Right lobe of liver (tissue), 6 donors: ENCODE data around the gene FMN2. TPM values are rescaled to one million over a fixed set of nuclear protein-coding genes. Genes with fewer than 3 reads are reported as not detected.
A peak's percentile ranks its signal among the peaks of the same experiment; 100 is the strongest.

Source experiments
- ATAC-seq, 4 donors: fragments of 200-7000 bp; cut with Tn5 transposase; one replicate each; pipeline ENCODE4 v1.9.1; 2020; ENCODE audit warnings: mild to moderate bottlenecking in 4 of 4, moderate library complexity in 4 of 4
- DNase-seq, 3 donors: peaks; one replicate each; pipeline ENCODE4 v3.0.0-alpha.2; 2020
- H3K27ac ChIP-seq, 3 donors: fragments of 200-600 bp; one replicate each; pipeline ENCODE4 v1.8.0; 2022
- H3K27me3 ChIP-seq, 2 donors: fragments of 200-600 bp; one replicate each; pipeline ENCODE4 v1.8.0; 2022
- H3K36me3 ChIP-seq, 4 donors: fragments of 200-600 bp; sonication (generic) in 1 of 4; one replicate each; pipeline versions ENCODE4 v1.5.1 to v1.8.0; 2017 to 2022; ENCODE audit warnings: control low read depth in 1 of 4
- H3K4me1 ChIP-seq, 4 donors: fragments of 200-600 bp; sonication (generic) in 1 of 4; one replicate each; pipeline versions ENCODE4 v1.5.1 to v1.8.0; 2017 to 2022; ENCODE audit warnings: control low read depth in 1 of 4
- H3K4me3 ChIP-seq, 3 donors: fragments of 200-600 bp; one replicate each; pipeline ENCODE4 v1.8.0; 2022
- H3K9me3 ChIP-seq, 4 donors: fragments of 200-600 bp; sonication (generic) in 1 of 4; one replicate each; pipeline versions ENCODE4 v1.5.1 to v1.8.0; 2017 to 2022; ENCODE audit warnings: control low read depth in 1 of 4
- CTCF ChIP-seq, 4 donors: fragments of 200-600 bp in 3 of 4; fragments of 450-650 bp in 1 of 4; IDR thresholded peaks; one replicate each; pipeline versions ENCODE4 v1.5.1 to v1.8.0; 2016 to 2022; ENCODE audit warnings: antibody characterized with exemption in 4 of 4, mild to moderate bottlenecking in 2 of 4
- POLR2A ChIP-seq: fragments of 450-650 bp; IDR thresholded peaks from one replicate; pipeline ENCODE4 v1.6.1; 2017; ENCODE audit warnings: antibody characterized with exemption, mild to moderate bottlenecking
- WGBS: methylation state at CpG from one replicate; pipeline ENCODE4 v1.1.6; 2018; ENCODE audit warnings: low coverage, low lambda C conversion rate; ENCODE audit not compliant: insufficient coverage; ENCODE audit errors: missing lambda C conversion rate; 5-methylcytosine and 5-hydroxymethylcytosine counted together
- intact Hi-C, 2 donors: fragments of 100-400 bp; cut with DNase I; formaldehyde crosslinking; loops; one replicate each; pipeline versions ENCODE4 v1.11.2 to v1.14.1; 2022
- total RNA-seq, 6 experiments: library from RNA; depleted of rRNA in 2 of 6; stranded (reverse); fragments of >200 nt in 2 of 6; fragmentation: NEBNext Ultra II Directional in 3 of 6; extraction: Animal tissue kit (Norgen Biotek cat#: 25700) in 3 of 6; gene quantifications; one replicate each; pipeline versions ENCODE4 v1.1.0 to v1.2.4, GENCODE V29; 2016 to 2023
- donor health status: DM: no; HTN: yes; CAD: no.
- donor health status: DM: no; HTN: no; CAD: no.
- donor health status: DM: no; HTN: no; CAD: no.
- donor health status: DM: no; HTN: yes; CAD: no.
- donor health status: DM: no; HTN: yes; CAD: no.

The FMN2 gene
- total RNA-seq, 6 experiments from 2014 or later, result 0.12 TPM; not detected in 5

- Histone ChIP-seq H3K9me3 (no peaks in the 10 kb centered on the region), H3K27me3 (no peaks in the 10 kb centered on the region), H3K4me1 (no peaks in the 10 kb centered on the region), H3K27ac (no peak overlapping the region), H3K36me3 (no peaks in the 10 kb centered on the region), H3K4me3 (no peak overlapping the region)
- DNase-seq, result no peak
- no peak for ATAC-seq
- TF ChIP-seq POLR2A, result no peak
- TF ChIP-seq CTCF (IDR thresholded peaks at IDR 0.05), result no peak
- intact Hi-C loops, result no loop called here
- 86% methylated on average over 2 of the region's 2 CpGs for WGBS
Measured at GRCh38 chr1:240295811-240296210, 204.1 kb downstream of the FMN2 start.

- DNase-seq (no peak), ATAC-seq (no peak)
- Histone ChIP-seq H3K36me3 (no peaks in the 10 kb centered on the region), H3K9me3 (no peaks in the 10 kb centered on the region), H3K4me3 (no peak overlapping the region), H3K27ac (no peak overlapping the region), H3K27me3 (no peaks in the 10 kb centered on the region), H3K4me1 (no peaks in the 10 kb centered on the region)
- intact Hi-C loops, result no loop called here
- 46% methylated on average over 2 of the region's 5 CpGs for WGBS
- TF ChIP-seq CTCF (IDR thresholded peaks at IDR 0.05) (no peak), POLR2A (no peak)
Measured at GRCh38 chr1:240304466-240304865, 212.8 kb downstream of the FMN2 start.

DNA sequence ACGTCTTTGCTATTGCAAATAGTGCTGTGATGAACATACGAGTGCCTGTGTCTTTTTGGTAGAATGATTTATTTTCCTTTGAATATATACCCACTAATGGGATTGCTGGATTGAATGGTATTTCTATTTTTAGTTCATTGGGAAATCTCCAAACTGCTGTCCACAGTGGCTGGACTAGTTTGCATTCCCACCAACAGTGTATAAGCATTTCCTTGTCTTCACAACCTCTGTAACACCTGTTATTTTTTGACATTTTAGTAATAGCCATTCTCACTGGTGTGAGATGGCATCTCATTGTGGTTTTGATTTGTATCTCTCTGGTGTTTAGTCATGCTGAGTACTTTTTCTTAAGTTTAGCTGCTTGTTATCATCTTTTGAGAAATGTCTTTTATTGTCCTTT, 215.0 kb downstream of the FMN2 start:
- DNase-seq (no peak), ATAC-seq (no peak)
- Histone ChIP-seq H3K27ac (no peak overlapping the region), H3K9me3 (no peaks in the 10 kb centered on the region), H3K4me1 (peaks cover 0 to 9% (median 0%) of the 10 kb centered on the region in 4 donors), H3K36me3 (no peaks in the 10 kb centered on the region), H3K27me3 (no peaks in the 10 kb centered on the region), H3K4me3 (no peak overlapping the region)
- intact Hi-C loops, result no loop called here
- 67% methylated on average over 2 of the region's 2 CpGs for WGBS
- TF ChIP-seq CTCF (IDR thresholded peaks at IDR 0.05), result no peak
- no peak for TF ChIP-seq POLR2A

- ATAC-seq (no peak), DNase-seq (no peak)
- Histone ChIP-seq H3K4me3 (no peak overlapping the region), H3K4me1 (peaks cover 0 to 9% (median 0%) of the 10 kb centered on the region in 4 donors), H3K27ac (no peak overlapping the region), H3K9me3 (no peaks in the 10 kb centered on the region), H3K36me3 (no peaks in the 10 kb centered on the region), H3K27me3 (no peaks in the 10 kb centered on the region)
- intact Hi-C loops, result no loop called here
- 65% methylated on average over 3 of the region's 3 CpGs for WGBS
- TF ChIP-seq CTCF (IDR thresholded peaks at IDR 0.05) (no peak), POLR2A (no peak)
Measured at GRCh38 chr1:240308096-240308495, 216.4 kb downstream of the FMN2 start.

GRCh38 chr1:240309769-240310168, 218.1 kb downstream of the FMN2 start:
- peaks cover 0 to 9% (median 0%) of the 10 kb centered on the region in 4 donors for H3K4me1 ChIP-seq
- peak; percentile 76 to 92 (median 87) for ATAC-seq
- no peaks in the 10 kb centered on the region for H3K36me3 ChIP-seq
- no peak for TF ChIP-seq CTCF (IDR thresholded peaks at IDR 0.05)
- no peak for TF ChIP-seq POLR2A
- H3K27me3 ChIP-seq, result no peaks in the 10 kb centered on the region
- intact Hi-C loops, result no loop called here
- WGBS, result 29% methylated on average over 4 of the region's 4 CpGs
- no peak for DNase-seq
- H3K9me3 ChIP-seq, result no peaks in the 10 kb centered on the region
- no peak overlapping the region for H3K27ac ChIP-seq
- H3K4me3 ChIP-seq, result no peak overlapping the region
